GM12801 (cell line): Measurements from ENCODE around the gene PPP2R3A.

Source experiments
- TF ChIP-seq, protein P1 (sequence below): IDR thresholded peaks from one replicate; pipeline ENCODE4 v1.5.1; 2011; ENCODE audit warnings: control low read depth; ENCODE audit not compliant: insufficient read length; ENCODE audit errors: extremely low read depth

Gene PPP2R3A

GRCh38 chr3:136069933-136070332 lies 104.4 kb downstream of the PPP2R3A start:
- TF ChIP-seq, protein P1, sequence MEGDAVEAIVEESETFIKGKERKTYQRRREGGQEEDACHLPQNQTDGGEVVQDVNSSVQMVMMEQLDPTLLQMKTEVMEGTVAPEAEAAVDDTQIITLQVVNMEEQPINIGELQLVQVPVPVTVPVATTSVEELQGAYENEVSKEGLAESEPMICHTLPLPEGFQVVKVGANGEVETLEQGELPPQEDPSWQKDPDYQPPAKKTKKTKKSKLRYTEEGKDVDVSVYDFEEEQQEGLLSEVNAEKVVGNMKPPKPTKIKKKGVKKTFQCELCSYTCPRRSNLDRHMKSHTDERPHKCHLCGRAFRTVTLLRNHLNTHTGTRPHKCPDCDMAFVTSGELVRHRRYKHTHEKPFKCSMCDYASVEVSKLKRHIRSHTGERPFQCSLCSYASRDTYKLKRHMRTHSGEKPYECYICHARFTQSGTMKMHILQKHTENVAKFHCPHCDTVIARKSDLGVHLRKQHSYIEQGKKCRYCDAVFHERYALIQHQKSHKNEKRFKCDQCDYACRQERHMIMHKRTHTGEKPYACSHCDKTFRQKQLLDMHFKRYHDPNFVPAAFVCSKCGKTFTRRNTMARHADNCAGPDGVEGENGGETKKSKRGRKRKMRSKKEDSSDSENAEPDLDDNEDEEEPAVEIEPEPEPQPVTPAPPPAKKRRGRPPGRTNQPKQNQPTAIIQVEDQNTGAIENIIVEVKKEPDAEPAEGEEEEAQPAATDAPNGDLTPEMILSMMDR = no peak

GRCh38 chr3:136070334-136070733 lies 104.8 kb downstream of the PPP2R3A start:
- TF ChIP-seq, protein P1 = no peak

GRCh38 chr3:136070953-136071949 lies 105.7 kb downstream of the PPP2R3A start:
- TF ChIP-seq, protein P1 = no peak

DNA sequence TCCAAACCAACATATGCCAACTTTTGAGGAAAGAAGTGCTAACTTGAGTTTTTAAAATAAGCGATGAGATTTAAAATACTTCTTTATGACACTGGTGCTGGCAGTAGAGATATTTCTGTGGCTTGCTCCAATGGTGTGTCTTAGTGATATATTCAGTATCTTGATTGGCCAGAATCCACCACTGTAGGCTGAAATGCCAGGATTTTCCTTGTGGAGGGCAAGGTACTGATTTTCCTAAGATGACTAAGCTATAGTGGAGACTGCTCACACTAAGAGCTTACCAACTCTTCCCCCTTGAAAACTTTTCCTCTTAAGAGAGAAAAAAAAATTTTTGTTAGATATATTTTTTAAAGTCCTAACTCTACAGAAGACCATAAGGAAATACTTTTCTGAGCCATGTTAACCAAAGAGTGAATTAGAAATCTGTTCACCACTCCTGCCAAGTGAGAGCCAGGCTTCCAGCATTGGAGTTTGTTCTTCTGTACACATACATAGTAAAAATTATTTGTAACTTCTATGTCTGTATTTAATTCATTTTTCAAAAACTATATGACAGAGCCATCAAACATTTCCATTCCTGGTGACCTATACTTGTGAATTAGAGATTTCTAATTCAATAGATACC lies 109.1 kb downstream of the PPP2R3A start:
- TF ChIP-seq, protein P1 = no peak

GRCh38 chr3:136075218-136075808 lies 109.8 kb downstream of the PPP2R3A start:
- TF ChIP-seq, protein P1 = no peak

DNA sequence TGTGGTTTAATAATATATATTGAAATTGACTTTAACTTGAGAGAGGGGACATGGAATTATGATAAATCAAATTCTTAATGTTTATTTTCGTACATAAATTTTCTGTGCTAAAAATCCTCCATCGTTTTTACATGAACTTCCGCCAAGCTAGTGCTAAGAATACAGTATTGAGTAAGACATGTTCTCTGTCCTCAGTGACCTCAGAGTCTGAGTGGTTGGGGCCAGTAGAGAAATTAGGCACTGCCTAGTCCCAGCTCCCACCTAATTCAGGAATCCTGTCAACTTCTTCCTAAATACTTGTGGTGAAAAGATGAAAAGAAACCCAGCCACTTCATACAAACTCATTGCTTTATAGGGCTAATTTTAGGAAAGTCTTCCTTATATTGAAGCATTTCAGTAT lies 110.3 kb downstream of the PPP2R3A start:
- TF ChIP-seq, protein P1 = no peak
